Natural killer cell (primary cell): Measurements from ENCODE around the gene PHACTR3. TPM values are rescaled to one million over a fixed set of nuclear protein-coding genes. Genes with fewer than 3 reads are reported as not detected.

Experiments used
- ATAC-seq, 3 donors: fragments of 150-1000 bp in 2 of 3; fragments of 200-7000 bp in 1 of 3; cut with Tn5 transposase; 1 replicate in 1 of 3; 2 replicates in 2 of 3; pipeline ENCODE4 v1.10.0; 2021; ENCODE audit warnings: mild to moderate bottlenecking in 2 of 3, moderate library complexity in 2 of 3
- DNase-seq, 2 donors: peaks; one replicate each; pipeline versions ENCODE4 v3.0.0 to v3.0.0-alpha.2; 2013 to 2021; ENCODE audit warnings: mixed read lengths in 1 of 2
- H3K27ac ChIP-seq: one replicate; pipeline ENCODE4 v1.5.1; 2013; ENCODE audit warnings: mild to moderate bottlenecking, low read length
- H3K27me3 ChIP-seq: one replicate; pipeline ENCODE4 v1.6.1; 2013; ENCODE audit warnings: low read length; ENCODE audit not compliant: control insufficient read depth, insufficient read depth
- H3K36me3 ChIP-seq: one replicate; pipeline ENCODE4 v1.6.1; 2013; ENCODE audit warnings: low read length; ENCODE audit not compliant: control insufficient read depth, insufficient read depth
- H3K4me1 ChIP-seq: one replicate; pipeline ENCODE4 v1.6.1; 2013; ENCODE audit warnings: low read length; ENCODE audit not compliant: control insufficient read depth, insufficient read depth
- H3K4me3 ChIP-seq: one replicate; pipeline ENCODE4 v1.5.1; 2013; ENCODE audit warnings: low read length
- H3K9me3 ChIP-seq: one replicate; pipeline ENCODE4 v1.6.1; 2013; ENCODE audit warnings: low read length; ENCODE audit not compliant: control insufficient read depth, insufficient read depth
- H3K27ac Mint-ChIP-seq, 2 donors: one replicate each; pipeline ENCODE4 v1.8.0; 2022; ENCODE audit warnings: mild to moderate bottlenecking in 2 of 2, mixed read lengths in 2 of 2, moderate library complexity in 1 of 2
- H3K27me3 Mint-ChIP-seq, 2 donors: one replicate each; pipeline ENCODE4 v1.8.0; 2022; ENCODE audit warnings: low read depth in 2 of 2, mixed read lengths in 2 of 2
- H3K36me3 Mint-ChIP-seq: one replicate; pipeline ENCODE4 v1.8.0; 2022; ENCODE audit warnings: mixed read lengths
- H3K4me1 Mint-ChIP-seq, 2 donors: one replicate each; pipeline ENCODE4 v1.8.0; 2022; ENCODE audit warnings: mixed read lengths in 2 of 2
- H3K4me3 Mint-ChIP-seq: one replicate; pipeline ENCODE4 v1.8.0; 2022; ENCODE audit warnings: mild to moderate bottlenecking, moderate library complexity, mixed read lengths
- H3K9me3 Mint-ChIP-seq, 2 donors: one replicate each; pipeline ENCODE4 v1.8.0; 2022; ENCODE audit warnings: mixed read lengths in 2 of 2
- CTCF ChIP-seq: fragments of 200-600 bp; IDR thresholded peaks from one replicate; pipeline ENCODE4 v1.8.0; 2022; ENCODE audit warnings: antibody characterized with exemption
- WGBS: methylation state at CpG from one replicate; pipeline ENCODE4 v1.1.7; 2013; ENCODE audit warnings: missing lambda C conversion rate; ENCODE audit not compliant: insufficient coverage; 5-methylcytosine and 5-hydroxymethylcytosine counted together
- intact Hi-C: fragments of 100-400 bp; cut with micrococcal nuclease; formaldehyde crosslinking; loops from one replicate; pipeline ENCODE4 v1.14.2; 2022
- total RNA-seq, 4 donors: library from RNA; stranded (reverse); fragments of 120-200 nt in 1 of 4; gene quantifications; one replicate each; pipeline versions ENCODE4 v1.2.3 to v1.2.4, GENCODE V29; 2013 to 2022

The PHACTR3 gene
- total RNA-seq, 3 donors from 2014 or later (not counting 1 experiment from before 2014, with no cell fraction given) = not detected

GRCh38 chr20:59569305-59569704 is 35.0 kb upstream of the PHACTR3 start:
- H3K9me3 Mint-ChIP-seq = no peaks in the 10 kb centered on the region
- Histone ChIP-seq H3K4me1 (peaks cover 6% of the 10 kb centered on the region), H3K27me3 (no peaks in the 10 kb centered on the region), H3K27ac (no peak overlapping the region), H3K9me3 (no peaks in the 10 kb centered on the region), H3K36me3 (no peaks in the 10 kb centered on the region), H3K4me3 (no peak overlapping the region)
- H3K27ac Mint-ChIP-seq = no peak overlapping the region
- ATAC-seq (no peak), DNase-seq (no peak)
- H3K4me3 Mint-ChIP-seq = no peak overlapping the region
- H3K27me3 Mint-ChIP-seq = peaks cover 12 to 14% of the 10 kb centered on the region in 2 donors
- H3K4me1 Mint-ChIP-seq = peaks cover 5 to 8% of the 10 kb centered on the region in 2 donors
- no peak for TF ChIP-seq CTCF
- 59% methylated on average over 3 of the region's 4 CpGs for WGBS
- no peaks in the 10 kb centered on the region for H3K36me3 Mint-ChIP-seq
- intact Hi-C loops = no loop called here

GRCh38 chr20:59571151-59571550 is 33.2 kb upstream of the PHACTR3 start:
- Mint-ChIP-seq H3K4me1 (peaks cover 5 to 8% of the 10 kb centered on the region in 2 donors), H3K27ac (no peak overlapping the region), H3K4me3 (peak overlapping the region; percentile 40), H3K36me3 (no peaks in the 10 kb centered on the region), H3K9me3 (no peaks in the 10 kb centered on the region), H3K27me3 (peaks cover 18 to 32% of the 10 kb centered on the region in 2 donors)
- peaks cover 6% of the 10 kb centered on the region for H3K4me1 ChIP-seq
- 58% methylated on average over 7 of the region's 7 CpGs for WGBS
- H3K36me3 ChIP-seq = no peaks in the 10 kb centered on the region
- DNase-seq = no peak
- TF ChIP-seq CTCF = no peak
- no peak for ATAC-seq
- H3K27me3 ChIP-seq = no peaks in the 10 kb centered on the region
- intact Hi-C loops = no loop called here
- no peaks in the 10 kb centered on the region for H3K9me3 ChIP-seq
- H3K4me3 ChIP-seq = no peak overlapping the region
- no peak overlapping the region for H3K27ac ChIP-seq

- Histone ChIP-seq H3K9me3 (no peaks in the 10 kb centered on the region), H3K36me3 (no peaks in the 10 kb centered on the region), H3K27ac (no peak overlapping the region), H3K4me1 (peaks cover 6% of the 10 kb centered on the region), H3K27me3 (peaks cover 4% of the 10 kb centered on the region), H3K4me3 (peak overlapping the region; percentile 22)
- DNase-seq (peak; percentile 46 to 69), ATAC-seq (peak; percentile 54 to 90 (median 63))
- Mint-ChIP-seq H3K27me3 (peaks cover 24 to 35% of the 10 kb centered on the region in 2 donors), H3K9me3 (no peaks in the 10 kb centered on the region), H3K27ac (no peak overlapping the region), H3K36me3 (no peaks in the 10 kb centered on the region), H3K4me1 (peaks cover 5 to 8% of the 10 kb centered on the region in 2 donors), H3K4me3 (peak overlapping the region; percentile 40)
- 12% methylated on average over 28 of the region's 28 CpGs for WGBS
- TF ChIP-seq CTCF = peak; percentile 98
- intact Hi-C loops = no loop called here
Observed at GRCh38 chr20:59571551-59572314, 32.6 kb upstream of the PHACTR3 start.
